OCI-LY7 (cell line): ENCODE data around the gene GYS1. TPM values are rescaled to one million over a fixed set of nuclear protein-coding genes. Genes with fewer than 3 reads are reported as not detected.

ENCODE experiments used
- BruUV-seq: library from RNA; stranded (reverse); fragments of 400-500 nt; replicated peaks from 2 replicates; lab custom pipeline; 2021; lab: Mats Ljungman, UMichigan
- CTCF ChIA-PET: fragments of 300-600 bp; sonication (Branson Sonifier 250); formaldehyde crosslinking; loops from one replicate; lab custom pipeline; 2022; ENCODE audit warnings: antibody characterized with exemption; ENCODE audit not compliant: unreplicated experiment; lab: Charles Lee
- POLR2A ChIA-PET: fragments of 300-600 bp; sonication (Branson Sonifier 250); formaldehyde crosslinking; loops from one replicate; lab custom pipeline; 2022; ENCODE audit warnings: antibody characterized with exemption; lab: Charles Lee
- DNase-seq: peaks from one replicate; pipeline ENCODE4 v3.0.0-alpha.2; 2015; ENCODE audit warnings: low spot score
- H2AFZ ChIP-seq: fragments of 200-600 bp; sonication (generic), shearing (Covaris generic); 2 replicates; pipeline ENCODE4 v1.6.1; 2014; ENCODE audit warnings: mild to moderate bottlenecking, antibody characterized with exemption, low read length, moderate library complexity
- H3K27ac ChIP-seq: fragments of 200-600 bp; sonication (generic); 2 replicates; pipeline ENCODE4 v1.5.1; 2014; ENCODE audit warnings: mixed run types, low read depth, mild to moderate bottlenecking, moderate library complexity, low read length, inconsistent platforms; ENCODE audit not compliant: poor library complexity, severe bottlenecking
- H3K36me3 ChIP-seq: fragments of 200-600 bp; sonication (generic); 2 replicates; pipeline ENCODE4 v1.6.1; 2014; ENCODE audit warnings: mild to moderate bottlenecking, antibody characterized with exemption, low read length, moderate library complexity, mixed read lengths; ENCODE audit not compliant: insufficient read depth
- H3K4me1 ChIP-seq: fragments of 200-600 bp; sonication (generic); 2 replicates; pipeline ENCODE4 v1.5.1; 2014; ENCODE audit warnings: mild to moderate bottlenecking, low read length; ENCODE audit not compliant: insufficient read depth, poor library complexity, severe bottlenecking
- H3K4me2 ChIP-seq: fragments of 200-600 bp; sonication (generic); 2 replicates; pipeline ENCODE4 v1.6.1; 2014; ENCODE audit warnings: mild to moderate bottlenecking, low read length
- H3K4me3 ChIP-seq: fragments of 200-600 bp; sonication (generic); 2 replicates; pipeline ENCODE4 v1.5.1; 2014; ENCODE audit warnings: mild to moderate bottlenecking, low read depth, low read length; ENCODE audit not compliant: poor library complexity, severe bottlenecking
- H3K79me2 ChIP-seq: fragments of 200-600 bp; sonication (generic); 2 replicates; pipeline ENCODE4 v1.6.1; 2016; ENCODE audit warnings: low read depth, mild to moderate bottlenecking, low read length, moderate library complexity, mixed read lengths; ENCODE audit not compliant: insufficient read depth
- H3K9me2 ChIP-seq: fragments of 200-600 bp; sonication (generic); 2 replicates; pipeline ENCODE4 v1.6.1; 2016; ENCODE audit warnings: mild to moderate bottlenecking, low read length, mixed read lengths; ENCODE audit not compliant: insufficient read depth
- H3K9me3 ChIP-seq: fragments of 200-600 bp; sonication (generic); 2 replicates; pipeline ENCODE4 v1.6.1; 2014; ENCODE audit warnings: mild to moderate bottlenecking, mixed run types, low read length, mixed read lengths
- H4K20me1 ChIP-seq: fragments of 200-600 bp; sonication (generic); 2 replicates; pipeline ENCODE4 v1.6.1; 2014; ENCODE audit warnings: mild to moderate bottlenecking, antibody characterized with exemption, low read length, moderate library complexity, mixed read lengths; ENCODE audit not compliant: insufficient read depth
- CTCF ChIP-seq: fragments of 200-600 bp; sonication (generic); conservative IDR thresholded peaks from 2 replicates; pipeline ENCODE4 v1.5.1; 2014; ENCODE audit warnings: mild to moderate bottlenecking, antibody characterized with exemption, low read length, moderate library complexity, mixed read lengths
- EZH2phosphoT487 ChIP-seq: fragments of 200-600 bp; sonication (generic); IDR thresholded peaks from 2 replicates; pipeline ENCODE4 v1.6.1; 2018; ENCODE audit warnings: low read depth, borderline replicate concordance, mild to moderate bottlenecking, mixed run types, antibody characterized with exemption, low read length, moderate library complexity, mixed read lengths
- intact Hi-C: fragments of 100-400 bp; cut with micrococcal nuclease; formaldehyde crosslinking; loops from one replicate; pipeline ENCODE4 v1.10.0; 2022; ENCODE audit not compliant: unreplicated experiment
- total RNA-seq, 2 experiments: library from RNA; depleted of rRNA in 1 of 2; stranded (reverse); fragments of >200 nt in 1 of 2; shearing (Covaris generic) in 1 of 2; gene quantifications; 2 replicates each; pipeline ENCODE4 v1.2.3, GENCODE V29; 2014 to 2022

Gene GYS1
- total RNA-seq, 2 experiments from 2014 or later, result 20.0 to 29.9 TPM

- H4K20me1 ChIP-seq, result no peaks in the 10 kb centered on the region
- peaks cover 12% of the 10 kb centered on the region; the same call in 1 of the 2 replicates for H3K79me2 ChIP-seq
- CTCF ChIA-PET, result interaction anchor here (0.6 kb wide), 1 partner anchor 118 kb away, joined by 3 read pairs; no protein-coding TSS in a partner anchor
- H3K9me2 ChIP-seq, result no peaks in the 10 kb centered on the region
- peak within 1 kb of the TSS; percentile 100 for H3K4me2 ChIP-seq
- BruUV-seq, result no TSS peak
- H3K27ac ChIP-seq, result peak within 1 kb of the TSS; percentile 51
- peaks cover 16% of the 10 kb centered on the region; the same call in 1 of the 2 replicates for H3K36me3 ChIP-seq
- H3K4me3 ChIP-seq, result peak within 1 kb of the TSS; percentile 87
- TF ChIP-seq CTCF (no peak; the same call in 1 of the 2 replicates), EZH2phosphoT487 (no peak)
- peaks cover 18% of the 10 kb centered on the region for H3K4me1 ChIP-seq
- intact Hi-C loops, result no loop called here
- peak; percentile 99 for DNase-seq
- peak within 1 kb of the TSS; percentile 83 for H2AFZ ChIP-seq
- POLR2A ChIA-PET, result interaction anchor here (0.6 to 1.5 kb wide), 8 partner anchors 11 to 292 kb away, joined by 3 to 9 read pairs (median 4); partner anchors contain the start of genes GYS1 and RUVBL2
- H3K9me3 ChIP-seq, result no peaks in the 10 kb centered on the region
Observed at GRCh38 chr19:48954595-48955307, 38.4 kb downstream of the GYS1 start, which contains the start of gene BAX. Gene BAX (plus strand): TSS chr19:48954875. CDS start chr19:48954929, 54 bp downstream.

GRCh38 chr19:48953990-48954594 lies 39.0 kb downstream of the GYS1 start:
- H3K27ac ChIP-seq, result peak overlapping the region; percentile 23
- peaks cover 12% of the 10 kb centered on the region; the same call in 1 of the 2 replicates for H3K79me2 ChIP-seq
- peak overlapping the region; percentile 87 for H3K4me3 ChIP-seq
- TF ChIP-seq EZH2phosphoT487 (no peak), CTCF (no peak)
- POLR2A ChIA-PET, result interaction anchor here (0.6 to 1.5 kb wide), 8 partner anchors 10 to 291 kb away, joined by 3 to 9 read pairs (median 4); partner anchors contain the start of genes GYS1 and RUVBL2
- H3K4me2 ChIP-seq, result peak overlapping the region; percentile 68
- peak overlapping the region; percentile 83 for H2AFZ ChIP-seq
- DNase-seq, result no peak
- H4K20me1 ChIP-seq, result no peaks in the 10 kb centered on the region
- H3K4me1 ChIP-seq, result peaks cover 18% of the 10 kb centered on the region
- no peaks in the 10 kb centered on the region for H3K9me2 ChIP-seq
- no peaks in the 10 kb centered on the region for H3K9me3 ChIP-seq
- H3K36me3 ChIP-seq, result peaks cover 16% of the 10 kb centered on the region; the same call in 1 of the 2 replicates
- intact Hi-C loops, result no loop called here
- BruUV-seq, result no TSS peak
- CTCF ChIA-PET, result interaction anchor here (0.6 to 0.7 kb wide), 2 partner anchors 12 to 117 kb away, joined by 3 read pairs; no protein-coding TSS in a partner anchor
